ENCODE data around the gene SRSF11. TPM values are rescaled to one million over a fixed set of nuclear protein-coding genes. Genes with fewer than 3 reads are reported as not detected.

The SRSF11 gene
- total RNA-seq, 2 experiments from 2014 or later = 165 to 169 TPM

GRCh38 chr1:70264839-70265238 lies 43.7 kb downstream of the SRSF11 start:
- ChIA-PET CTCF (interaction anchor here (1.2 kb wide), 1 partner anchor 11 kb away, joined by 3 read pairs; no protein-coding TSS in a partner anchor), POLR2A (no interaction called here)
- no peak overlapping the region for H3K27ac Mint-ChIP-seq
- H3K4me1 Mint-ChIP-seq (ENCODE audit: low read depth) = no peaks in the 10 kb centered on the region
- no peak overlapping the region for H3K4me3 Mint-ChIP-seq
- H3K9me3 Mint-ChIP-seq (ENCODE audit: insufficient read depth) = peaks cover 4% of the 10 kb centered on the region
- ATAC-seq (no peak), DNase-seq (no peak)
- H3K36me3 Mint-ChIP-seq (ENCODE audit: low read depth) = peaks cover 39% of the 10 kb centered on the region
- H3K27me3 Mint-ChIP-seq (ENCODE audit: low read depth) = no peaks in the 10 kb centered on the region

DNA sequence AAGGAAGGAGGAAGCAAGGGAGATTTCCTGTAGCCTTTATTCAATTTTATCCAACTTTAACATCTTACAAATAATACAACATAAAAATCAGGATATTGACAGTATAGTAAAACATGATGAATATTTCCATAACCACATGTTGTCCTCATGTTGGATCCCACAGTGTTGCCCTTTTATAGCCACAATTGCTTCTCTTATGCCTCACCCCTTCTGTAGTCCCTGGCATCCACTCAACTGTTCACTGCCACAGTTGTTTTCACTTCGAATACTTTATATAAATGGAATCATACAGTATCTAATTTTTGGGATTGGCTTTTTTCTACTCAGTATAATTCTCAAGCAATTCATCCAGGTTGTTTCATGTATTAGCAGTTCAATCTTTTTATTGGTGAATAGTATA lies 44.8 kb downstream of the SRSF11 start:
- ATAC-seq = no peak
- no peak overlapping the region for H3K4me3 Mint-ChIP-seq
- CTCF ChIA-PET = no interaction called here
- POLR2A ChIA-PET = no interaction called here
- H3K4me1 Mint-ChIP-seq (ENCODE audit: low read depth) = no peaks in the 10 kb centered on the region
- peaks cover 4% of the 10 kb centered on the region for H3K9me3 Mint-ChIP-seq (ENCODE audit: insufficient read depth)
- H3K27ac Mint-ChIP-seq = no peak overlapping the region
- H3K36me3 Mint-ChIP-seq (ENCODE audit: low read depth) = peaks cover 41% of the 10 kb centered on the region
- no peak for DNase-seq
- H3K27me3 Mint-ChIP-seq (ENCODE audit: low read depth) = no peaks in the 10 kb centered on the region

- DNase-seq (no peak), ATAC-seq (no peak)
- H3K4me1 Mint-ChIP-seq (ENCODE audit: low read depth) = peaks cover 4% of the 10 kb centered on the region
- ChIA-PET CTCF (interaction anchor here (0.6 kb wide), 1 partner anchor 529 kb away, joined by 3 read pairs; no protein-coding TSS in a partner anchor), POLR2A (no interaction called here)
- no peak overlapping the region for H3K27ac Mint-ChIP-seq
- peaks cover 29% of the 10 kb centered on the region for H3K36me3 Mint-ChIP-seq (ENCODE audit: low read depth)
- H3K4me3 Mint-ChIP-seq = no peak overlapping the region
- H3K27me3 Mint-ChIP-seq (ENCODE audit: low read depth) = no peaks in the 10 kb centered on the region
- no peaks in the 10 kb centered on the region for H3K9me3 Mint-ChIP-seq (ENCODE audit: insufficient read depth)
Observed at GRCh38 chr1:70277875-70278274, 56.7 kb downstream of the SRSF11 start.

DNA sequence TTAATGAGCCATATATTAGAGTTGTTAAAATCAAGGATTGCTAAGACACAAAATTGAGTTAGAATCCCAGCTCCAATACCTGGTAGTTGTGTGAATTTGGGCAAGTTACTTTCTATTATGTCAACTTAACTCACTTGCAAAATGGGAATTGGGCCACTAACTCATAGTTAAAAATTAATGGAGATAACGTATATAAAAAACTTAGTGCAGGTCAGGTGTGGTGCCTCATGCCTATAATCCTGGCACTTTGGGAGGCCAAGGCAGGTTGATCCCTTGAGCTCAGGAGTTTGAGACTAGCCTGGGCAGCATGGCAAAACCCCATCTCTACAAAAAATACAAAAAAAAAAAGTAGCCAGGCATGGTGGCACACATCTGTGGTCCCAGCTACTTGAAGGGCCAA lies 57.5 kb downstream of the SRSF11 start:
- peaks cover 4% of the 10 kb centered on the region for H3K4me1 Mint-ChIP-seq (ENCODE audit: low read depth)
- ChIA-PET POLR2A (no interaction called here), CTCF (no interaction called here)
- H3K36me3 Mint-ChIP-seq (ENCODE audit: low read depth) = peaks cover 24% of the 10 kb centered on the region
- H3K27ac Mint-ChIP-seq = no peak overlapping the region
- H3K4me3 Mint-ChIP-seq = no peak overlapping the region
- ATAC-seq = no peak
- no peaks in the 10 kb centered on the region for H3K27me3 Mint-ChIP-seq (ENCODE audit: low read depth)
- no peak for DNase-seq
- H3K9me3 Mint-ChIP-seq (ENCODE audit: insufficient read depth) = no peaks in the 10 kb centered on the region

- no peak overlapping the region for H3K4me3 Mint-ChIP-seq
- ATAC-seq (no peak), DNase-seq (no peak)
- CTCF ChIA-PET = no interaction called here
- no peak overlapping the region for H3K27ac Mint-ChIP-seq
- no peaks in the 10 kb centered on the region for H3K9me3 Mint-ChIP-seq (ENCODE audit: insufficient read depth)
- peaks cover 14% of the 10 kb centered on the region for H3K36me3 Mint-ChIP-seq (ENCODE audit: low read depth)
- POLR2A ChIA-PET = no interaction called here
- no peaks in the 10 kb centered on the region for H3K4me1 Mint-ChIP-seq (ENCODE audit: low read depth)
- H3K27me3 Mint-ChIP-seq (ENCODE audit: low read depth) = no peaks in the 10 kb centered on the region
Observed at GRCh38 chr1:70284366-70284765, 63.2 kb downstream of the SRSF11 start.

DNA sequence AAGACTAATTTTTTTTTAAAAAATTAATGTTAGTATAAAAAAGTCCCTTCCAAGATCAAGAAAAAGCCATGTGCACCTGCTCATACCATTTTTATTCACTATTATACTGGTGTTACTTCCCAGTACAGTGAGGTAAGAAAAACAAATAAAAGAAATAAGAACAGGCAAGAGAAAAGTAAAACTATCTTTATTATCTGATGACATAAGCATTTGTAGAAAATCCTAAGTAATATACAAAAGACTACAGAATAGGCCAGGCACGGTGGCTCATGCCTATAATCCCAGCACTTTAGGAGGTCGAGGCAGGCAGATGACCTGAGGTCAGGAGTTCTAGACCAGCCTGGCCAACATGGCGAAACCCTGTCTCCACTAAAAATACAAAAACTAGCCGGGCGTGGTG lies 65.3 kb downstream of the SRSF11 start:
- no peak overlapping the region for H3K27ac Mint-ChIP-seq
- CTCF ChIA-PET = no interaction called here

GRCh38 chr1:70288166-70288565 lies 67.0 kb downstream of the SRSF11 start:
- no peak for ATAC-seq
- no peaks in the 10 kb centered on the region for H3K9me3 Mint-ChIP-seq (ENCODE audit: insufficient read depth)
- POLR2A ChIA-PET = no interaction called here
- CTCF ChIA-PET = no interaction called here
- no peaks in the 10 kb centered on the region for H3K4me1 Mint-ChIP-seq (ENCODE audit: low read depth)
- H3K27ac Mint-ChIP-seq = no peak overlapping the region
- H3K36me3 Mint-ChIP-seq (ENCODE audit: low read depth) = peaks cover 19% of the 10 kb centered on the region
- H3K27me3 Mint-ChIP-seq (ENCODE audit: low read depth) = no peaks in the 10 kb centered on the region
- DNase-seq = no peak
- H3K4me3 Mint-ChIP-seq = no peak overlapping the region

More for the DNA sequence above, 65.3 kb downstream of the SRSF11 start:
- DNase-seq (no peak), ATAC-seq (no peak)
- H3K36me3 Mint-ChIP-seq (ENCODE audit: low read depth) = peaks cover 19% of the 10 kb centered on the region
- no peak overlapping the region for H3K4me3 Mint-ChIP-seq
- no peaks in the 10 kb centered on the region for H3K9me3 Mint-ChIP-seq (ENCODE audit: insufficient read depth)
- POLR2A ChIA-PET = no interaction called here
- H3K4me1 Mint-ChIP-seq (ENCODE audit: low read depth) = no peaks in the 10 kb centered on the region
- no peaks in the 10 kb centered on the region for H3K27me3 Mint-ChIP-seq (ENCODE audit: low read depth)

DNA sequence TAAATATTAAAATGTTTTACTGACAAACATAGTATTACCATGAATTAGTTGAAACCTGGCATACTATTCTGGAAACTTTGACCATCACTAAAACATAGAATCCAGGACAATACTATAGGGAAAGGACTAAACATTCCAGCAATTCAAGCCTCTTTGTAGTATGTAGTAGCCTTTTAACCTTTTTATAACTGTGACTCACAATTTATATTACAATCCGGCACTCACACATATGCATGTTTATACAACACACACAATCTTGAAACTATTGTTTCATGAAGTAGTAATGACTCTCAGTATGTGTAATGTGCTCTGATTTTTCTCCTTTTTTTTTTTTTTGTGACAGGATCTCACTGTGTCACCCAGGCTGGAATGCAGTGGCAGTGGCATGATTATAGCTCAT lies 69.0 kb downstream of the SRSF11 start:
- no peaks in the 10 kb centered on the region for H3K9me3 Mint-ChIP-seq (ENCODE audit: insufficient read depth)
- ChIA-PET POLR2A (interaction anchor here (0.6 kb wide), 1 partner anchor 22 kb away, joined by 7 read pairs; no protein-coding TSS in a partner anchor), CTCF (no interaction called here)
- no peak overlapping the region for H3K4me3 Mint-ChIP-seq
- no peaks in the 10 kb centered on the region for H3K27me3 Mint-ChIP-seq (ENCODE audit: low read depth)
- ATAC-seq (no peak), DNase-seq (no peak)
- no peak overlapping the region for H3K27ac Mint-ChIP-seq
- no peaks in the 10 kb centered on the region for H3K4me1 Mint-ChIP-seq (ENCODE audit: low read depth)
- peaks cover 27% of the 10 kb centered on the region for H3K36me3 Mint-ChIP-seq (ENCODE audit: low read depth)

GRCh38 chr1:70293186-70293843 lies 72.1 kb downstream of the SRSF11 start:
- ATAC-seq (no peak), DNase-seq (no peak)
- CTCF ChIA-PET = no interaction called here
- H3K9me3 Mint-ChIP-seq (ENCODE audit: insufficient read depth) = no peaks in the 10 kb centered on the region
- no peak overlapping the region for H3K4me3 Mint-ChIP-seq
- no peak overlapping the region for H3K27ac Mint-ChIP-seq
- POLR2A ChIA-PET = no interaction called here
- no peaks in the 10 kb centered on the region for H3K4me1 Mint-ChIP-seq (ENCODE audit: low read depth)
- peaks cover 34% of the 10 kb centered on the region for H3K36me3 Mint-ChIP-seq (ENCODE audit: low read depth)
- no peaks in the 10 kb centered on the region for H3K27me3 Mint-ChIP-seq (ENCODE audit: low read depth)

- DNase-seq (no peak), ATAC-seq (no peak)
- H3K4me1 Mint-ChIP-seq (ENCODE audit: low read depth) = no peaks in the 10 kb centered on the region
- no peak overlapping the region for H3K4me3 Mint-ChIP-seq
- CTCF ChIA-PET = no interaction called here
- H3K27me3 Mint-ChIP-seq (ENCODE audit: low read depth) = no peaks in the 10 kb centered on the region
- no peaks in the 10 kb centered on the region for H3K9me3 Mint-ChIP-seq (ENCODE audit: insufficient read depth)
- H3K27ac Mint-ChIP-seq = no peak overlapping the region
- H3K36me3 Mint-ChIP-seq (ENCODE audit: low read depth) = peaks cover 34% of the 10 kb centered on the region
- POLR2A ChIA-PET = no interaction called here
Observed at GRCh38 chr1:70295749-70296148, 74.6 kb downstream of the SRSF11 start.

DNA sequence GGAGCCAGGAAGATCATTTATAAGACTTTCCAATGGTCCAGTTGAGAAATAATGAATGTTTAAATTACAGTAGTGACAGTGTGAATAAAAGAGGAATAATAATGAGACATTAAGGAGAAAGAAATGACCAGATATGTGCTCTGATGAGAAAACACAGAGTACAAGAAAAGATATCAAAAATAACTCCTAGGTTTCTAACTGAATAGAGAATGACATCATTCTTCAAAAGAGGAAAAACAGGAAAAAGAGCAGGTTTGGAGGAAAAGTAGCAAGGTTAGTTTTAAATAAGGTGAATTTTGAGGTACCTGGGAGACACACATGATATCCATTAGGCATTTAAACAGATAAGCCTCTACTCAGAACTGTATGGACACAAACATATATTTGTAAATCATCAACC lies 78.3 kb downstream of the SRSF11 start:
- no peaks in the 10 kb centered on the region for H3K27me3 Mint-ChIP-seq (ENCODE audit: low read depth)
- no peaks in the 10 kb centered on the region for H3K4me1 Mint-ChIP-seq (ENCODE audit: low read depth)
- H3K36me3 Mint-ChIP-seq (ENCODE audit: low read depth) = peaks cover 32% of the 10 kb centered on the region
- no peak overlapping the region for H3K4me3 Mint-ChIP-seq
- ATAC-seq (no peak), DNase-seq (no peak)
- no peaks in the 10 kb centered on the region for H3K9me3 Mint-ChIP-seq (ENCODE audit: insufficient read depth)
- H3K27ac Mint-ChIP-seq = no peak overlapping the region
- CTCF ChIA-PET = no interaction called here
- POLR2A ChIA-PET = no interaction called here
